ENCODE measurements around the gene ANKRD6. TPM values are rescaled to one million over a fixed set of nuclear protein-coding genes. Genes with fewer than 3 reads are reported as not detected.

The ANKRD6 gene
- total RNA-seq, 1 donor from 2014 or later, result 5.5 TPM

- peaks cover 64% of the 10 kb centered on the region for H3K27me3 Mint-ChIP-seq (ENCODE audit: unreplicated experiment)
- no peaks in the 10 kb centered on the region for H3K9me3 Mint-ChIP-seq (ENCODE audit: unreplicated experiment)
- TF ChIP-seq CTCF (IDR thresholded peaks at IDR 0.05), result no peak
- peaks cover 10% of the 10 kb centered on the region for H3K4me1 Mint-ChIP-seq (ENCODE audit: unreplicated experiment)
- no peak overlapping the region for H3K4me3 Mint-ChIP-seq (ENCODE audit: unreplicated experiment)
- H3K27ac Mint-ChIP-seq (ENCODE audit: unreplicated experiment), result no peak overlapping the region
- H3K36me3 Mint-ChIP-seq (ENCODE audit: unreplicated experiment), result no peaks in the 10 kb centered on the region
- DNase-seq (ENCODE audit: extremely low spot score, unreplicated experiment), result peak; percentile 30
These were observed 23.4 kb upstream of the ANKRD6 start for GRCh38 chr6:89409461-89410035.

GRCh38 chr6:89410231-89410761, 22.7 kb upstream of the ANKRD6 start:
- no peak for TF ChIP-seq CTCF (IDR thresholded peaks at IDR 0.05)
- Mint-ChIP-seq H3K9me3 (ENCODE audit: unreplicated experiment) (no peaks in the 10 kb centered on the region), H3K27ac (ENCODE audit: unreplicated experiment) (no peak overlapping the region), H3K4me1 (ENCODE audit: unreplicated experiment) (peaks cover 10% of the 10 kb centered on the region), H3K36me3 (ENCODE audit: unreplicated experiment) (no peaks in the 10 kb centered on the region), H3K27me3 (ENCODE audit: unreplicated experiment) (peaks cover 70% of the 10 kb centered on the region), H3K4me3 (ENCODE audit: unreplicated experiment) (no peak overlapping the region)
- peak; percentile 27 for DNase-seq (ENCODE audit: extremely low spot score, unreplicated experiment)

GRCh38 chr6:89410788-89411144, 22.2 kb upstream of the ANKRD6 start:
- peak overlapping the region; percentile 67 for H3K4me3 Mint-ChIP-seq (ENCODE audit: unreplicated experiment)
- peaks cover 10% of the 10 kb centered on the region for H3K4me1 Mint-ChIP-seq (ENCODE audit: unreplicated experiment)
- H3K27ac Mint-ChIP-seq (ENCODE audit: unreplicated experiment), result no peak overlapping the region
- H3K9me3 Mint-ChIP-seq (ENCODE audit: unreplicated experiment), result no peaks in the 10 kb centered on the region
- no peak for DNase-seq (ENCODE audit: extremely low spot score, unreplicated experiment)
- H3K27me3 Mint-ChIP-seq (ENCODE audit: unreplicated experiment), result peaks cover 70% of the 10 kb centered on the region
- H3K36me3 Mint-ChIP-seq (ENCODE audit: unreplicated experiment), result no peaks in the 10 kb centered on the region
- no peak for TF ChIP-seq CTCF (IDR thresholded peaks at IDR 0.05)

GRCh38 chr6:89411145-89412070, 21.5 kb upstream of the ANKRD6 start:
- H3K9me3 Mint-ChIP-seq (ENCODE audit: unreplicated experiment), result no peaks in the 10 kb centered on the region
- no peaks in the 10 kb centered on the region for H3K36me3 Mint-ChIP-seq (ENCODE audit: unreplicated experiment)
- no peak for TF ChIP-seq CTCF (IDR thresholded peaks at IDR 0.05)
- peak overlapping the region; percentile 72 for H3K4me3 Mint-ChIP-seq (ENCODE audit: unreplicated experiment)
- peak; percentile 84 for DNase-seq (ENCODE audit: extremely low spot score, unreplicated experiment)
- H3K4me1 Mint-ChIP-seq (ENCODE audit: unreplicated experiment), result peaks cover 10% of the 10 kb centered on the region
- no peak overlapping the region for H3K27ac Mint-ChIP-seq (ENCODE audit: unreplicated experiment)
- H3K27me3 Mint-ChIP-seq (ENCODE audit: unreplicated experiment), result peaks cover 70% of the 10 kb centered on the region
